ENCODE measurements around the gene INCENP. TPM values are rescaled to one million over a fixed set of nuclear protein-coding genes. Genes with fewer than 3 reads are reported as not detected.

INCENP gene
- total and polyA plus RNA-seq, 2 experiments from 2014 or later: 35.6 to 131 TPM

GRCh38 chr11:62169935-62170334 is 46.1 kb downstream of the INCENP start:
- no peaks in the 10 kb centered on the region for H4K20me1 ChIP-seq (replicated peaks; ENCODE audit: insufficient read depth)
- no peak overlapping the region for H3K4me2 ChIP-seq
- no peaks in the 10 kb centered on the region for H3K4me1 ChIP-seq (ENCODE audit: insufficient read depth)
- H3K27ac ChIP-seq (ENCODE audit: low read depth): no peak overlapping the region
- Mint-ChIP-seq H3K27ac (no peak overlapping the region), H3K36me3 (ENCODE audit: low read depth) (no peaks in the 10 kb centered on the region), H3K4me1 (peaks cover 2% of the 10 kb centered on the region; the same call in 1 of the 3 replicates), H3K9me3 (no peaks in the 10 kb centered on the region), H3K4me3 (no peak overlapping the region), H3K27me3 (ENCODE audit: insufficient read depth, low read depth, poor library complexity) (peaks cover 5% of the 10 kb centered on the region)
- H3K27me3 ChIP-seq (ENCODE audit: insufficient read depth): no peaks in the 10 kb centered on the region
- no peaks in the 10 kb centered on the region for H3K36me3 ChIP-seq (ENCODE audit: insufficient read depth)
- no peaks in the 10 kb centered on the region for H3K9me2 ChIP-seq (ENCODE audit: insufficient read depth)
- TF ChIP-seq, protein P1, sequence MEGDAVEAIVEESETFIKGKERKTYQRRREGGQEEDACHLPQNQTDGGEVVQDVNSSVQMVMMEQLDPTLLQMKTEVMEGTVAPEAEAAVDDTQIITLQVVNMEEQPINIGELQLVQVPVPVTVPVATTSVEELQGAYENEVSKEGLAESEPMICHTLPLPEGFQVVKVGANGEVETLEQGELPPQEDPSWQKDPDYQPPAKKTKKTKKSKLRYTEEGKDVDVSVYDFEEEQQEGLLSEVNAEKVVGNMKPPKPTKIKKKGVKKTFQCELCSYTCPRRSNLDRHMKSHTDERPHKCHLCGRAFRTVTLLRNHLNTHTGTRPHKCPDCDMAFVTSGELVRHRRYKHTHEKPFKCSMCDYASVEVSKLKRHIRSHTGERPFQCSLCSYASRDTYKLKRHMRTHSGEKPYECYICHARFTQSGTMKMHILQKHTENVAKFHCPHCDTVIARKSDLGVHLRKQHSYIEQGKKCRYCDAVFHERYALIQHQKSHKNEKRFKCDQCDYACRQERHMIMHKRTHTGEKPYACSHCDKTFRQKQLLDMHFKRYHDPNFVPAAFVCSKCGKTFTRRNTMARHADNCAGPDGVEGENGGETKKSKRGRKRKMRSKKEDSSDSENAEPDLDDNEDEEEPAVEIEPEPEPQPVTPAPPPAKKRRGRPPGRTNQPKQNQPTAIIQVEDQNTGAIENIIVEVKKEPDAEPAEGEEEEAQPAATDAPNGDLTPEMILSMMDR (conservative IDR thresholded peaks at IDR 0.05; ENCODE audit: low read depth in 2 of 2): no peak
- no peak for TF ChIP-seq CREB1 (CRISPR knock-in tag; IDR thresholded peaks at IDR 0.05; ENCODE audit: low read depth)
- TF ChIP-seq ZNF331 (CRISPR knock-in tag; IDR thresholded peaks at IDR 0.05; ENCODE audit: low read depth): no peak
- TF ChIP-seq NANOG (IDR thresholded peaks at IDR 0.05; ENCODE audit: borderline replicate concordance): no peak
- TF ChIP-seq ZNF114 (CRISPR knock-in tag; IDR thresholded peaks at IDR 0.05): no peak
- TF ChIP-seq EZH2phosphoT487 (IDR thresholded peaks at IDR 0.05; ENCODE audit: unreplicated experiment): no peak
- TF ChIP-seq EZH2 (IDR thresholded peaks at IDR 0.05; ENCODE audit: low read depth, unreplicated experiment): no peak
- no peak for TF ChIP-seq ZNF462 (CRISPR knock-in tag; IDR thresholded peaks at IDR 0.05)
- TF ChIP-seq POLR2AphosphoS5 (IDR thresholded peaks at IDR 0.05; ENCODE audit: low read depth): no peak
- no peak for TF ChIP-seq ETS1 (IDR thresholded peaks at IDR 0.05)
- TF ChIP-seq REST (IDR thresholded peaks at IDR 0.05; ENCODE audit: unreplicated experiment): no peak
- no peak for TF ChIP-seq STAT1 (IDR thresholded peaks at IDR 0.05; ENCODE audit: unreplicated experiment)
- no peaks in the 10 kb centered on the region for H3K79me2 ChIP-seq (replicated peaks; ENCODE audit: insufficient read depth)
- H2AFZ ChIP-seq: no peak overlapping the region
- ATAC-seq (no peak), DNase-seq (ENCODE audit: low spot score) (no peak)
- no peaks in the 10 kb centered on the region for H3F3A ChIP-seq (replicated peaks; ENCODE audit: low read depth)
- H3K4me3 ChIP-seq: no peak overlapping the region

Measured in GM23338 (cell line).